HG03159 (cell line): ENCODE measurements around the gene CORIN.
"Not testable (repeated sequence)": the region's sequence is repeated elsewhere in the genome, so short reads cannot be mapped to it uniquely, and the experiment has no call there.

Source experiments
- ATAC-seq: cut with Tn5 transposase; IDR thresholded peaks from one replicate; pipeline ENCODE4 v1.9.1; 2021; ENCODE audit warnings: mild to moderate bottlenecking, moderate library complexity; ENCODE audit not compliant: unreplicated experiment

CORIN gene

GRCh38 chr4:47577779-47578553, 259.9 kb downstream of the CORIN start:
- no peak for ATAC-seq

GRCh38 chr4:47572981-47573380, 264.9 kb downstream of the CORIN start:
- ATAC-seq: no peak

- ATAC-seq: no peak
Observed at GRCh38 chr4:47570816-47571215, 267.1 kb downstream of the CORIN start.

- no peak for ATAC-seq
Observed at GRCh38 chr4:47567511-47567910, 270.4 kb downstream of the CORIN start.

- ATAC-seq: no peak
Observed at GRCh38 chr4:47566969-47567368, 270.9 kb downstream of the CORIN start.

GRCh38 chr4:47566566-47566965, 271.3 kb downstream of the CORIN start:
- no peak for ATAC-seq

- no peak for ATAC-seq
Observed at GRCh38 chr4:47562297-47562696, 275.6 kb downstream of the CORIN start.

- no peak for ATAC-seq
Observed at GRCh38 chr4:47561331-47561730, 276.5 kb downstream of the CORIN start.

GRCh38 chr4:47560682-47561081, 277.2 kb downstream of the CORIN start:
- ATAC-seq: no peak

- no peak for ATAC-seq
Observed at GRCh38 chr4:47557255-47557654, 280.6 kb downstream of the CORIN start.

GRCh38 chr4:47555920-47556319, 281.9 kb downstream of the CORIN start:
- not testable (repeated sequence) for ATAC-seq

- no peak for ATAC-seq
Observed at GRCh38 chr4:47553329-47554125, 284.3 kb downstream of the CORIN start.

- no peak for ATAC-seq
Observed at GRCh38 chr4:47551682-47552081, 286.2 kb downstream of the CORIN start.

GRCh38 chr4:47550899-47551548, 286.8 kb downstream of the CORIN start:
- no peak for ATAC-seq

GRCh38 chr4:47550357-47550756, 287.5 kb downstream of the CORIN start:
- not testable (repeated sequence) for ATAC-seq
